Right lung (tissue), 5 donors: Measurements from ENCODE around the gene MCTP2. TPM values are rescaled to one million over a fixed set of nuclear protein-coding genes. Genes with fewer than 3 reads are reported as not detected.
"Not testable (repeated sequence)": the region's sequence is repeated elsewhere in the genome, so short reads cannot be mapped to it uniquely, and the experiment has no call there.

Source experiments
- DNase-seq, 2 donors: peaks; one replicate each; pipeline ENCODE4 v3.0.0-alpha.2; 2013
- polyA plus RNA-seq, 5 donors: library from polyadenylated mRNA; unstranded; fragments of 120-200 nt; gene quantifications; one replicate each; pipeline versions ENCODE4 v1.2.1 to v1.2.3, GENCODE V29; 2013; ENCODE audit warnings: inconsistent platforms in 1 of 5, low replicate concordance in 1 of 5; ENCODE audit not compliant: insufficient read length in 5 of 5, insufficient read depth in 1 of 5

Gene MCTP2
- polyA plus RNA-seq, 5 donors: 27.9 to 43.8 (median 36.2) TPM

GRCh38 chr15:94234300-94234699, 2.9 kb downstream of the MCTP2 start:
- DNase-seq: no peak

GRCh38 chr15:94235041-94235440, 3.7 kb downstream of the MCTP2 start:
- DNase-seq: no peak

GRCh38 chr15:94235646-94236045, 4.3 kb downstream of the MCTP2 start:
- no peak for DNase-seq

DNA sequence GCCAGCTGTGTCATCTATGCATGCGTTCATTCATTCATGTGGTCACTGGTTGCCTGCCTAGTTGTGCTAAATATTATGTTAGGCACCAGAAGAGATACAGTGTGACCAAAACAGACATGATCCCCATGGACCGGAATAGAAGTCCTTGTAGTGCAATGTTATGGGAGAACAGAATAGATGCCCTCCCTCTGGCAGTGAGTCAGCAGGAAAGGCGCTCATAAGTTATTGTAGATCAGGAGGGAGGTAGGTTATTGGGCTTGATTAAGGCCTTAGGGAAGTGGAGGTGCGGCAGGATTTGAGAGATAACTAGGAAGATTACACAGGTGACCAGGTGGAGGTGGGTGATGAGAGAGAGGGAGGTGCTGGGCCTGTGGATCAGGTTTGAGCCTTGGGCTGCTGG, 5.2 kb downstream of the MCTP2 start:
- no peak for DNase-seq

GRCh38 chr15:94237903-94238302, 6.5 kb downstream of the MCTP2 start:
- no peak for DNase-seq

DNA sequence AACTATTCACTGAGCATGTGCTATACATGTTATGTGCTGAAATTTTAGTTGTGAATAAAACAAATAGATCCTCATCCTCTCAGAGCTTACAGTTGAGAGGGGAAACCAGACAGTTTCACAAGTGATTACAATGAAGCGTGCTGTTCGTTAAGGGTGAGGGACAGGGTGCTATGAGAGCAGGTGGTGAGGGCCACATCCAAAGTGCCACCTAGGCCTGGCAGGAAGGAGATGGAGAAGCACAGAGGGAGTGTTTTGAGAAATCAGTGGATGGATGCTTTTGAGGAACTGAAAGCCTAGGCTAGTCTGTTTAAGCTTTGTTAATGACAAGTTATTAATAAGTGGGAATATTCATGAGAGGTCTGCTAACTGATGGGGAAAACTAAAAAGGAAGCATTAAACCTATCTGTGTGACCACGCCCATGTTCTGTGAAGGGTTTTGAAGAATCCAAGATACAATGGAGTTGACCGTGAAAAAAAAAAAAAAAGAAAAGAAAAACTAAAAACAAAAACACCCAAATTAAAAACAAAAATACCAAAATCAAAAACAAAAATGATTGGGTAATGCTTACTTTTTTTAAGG, 7.3 kb downstream of the MCTP2 start:
- DNase-seq: no peak

- DNase-seq: no peak
These were observed 8.1 kb downstream of the MCTP2 start for GRCh38 chr15:94239474-94239873.

GRCh38 chr15:94240480-94240879, 9.1 kb downstream of the MCTP2 start:
- no peak for DNase-seq

GRCh38 chr15:94242257-94242656, 10.9 kb downstream of the MCTP2 start:
- DNase-seq: no peak

DNA sequence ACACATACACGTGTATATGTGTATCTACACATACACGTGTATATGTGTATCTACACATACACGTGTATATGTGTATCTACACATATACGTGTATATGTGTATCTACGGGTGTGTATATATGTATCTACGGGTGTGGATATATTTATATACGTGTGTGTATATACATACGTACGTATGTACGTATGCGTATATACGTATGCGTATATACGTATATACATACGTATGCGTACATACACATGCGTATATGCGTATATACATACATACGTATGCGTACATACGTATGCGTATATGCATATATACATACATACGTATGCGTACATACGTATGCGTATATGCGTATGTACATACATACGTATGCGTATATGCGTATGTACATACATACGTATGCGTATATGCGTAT, 11.6 kb downstream of the MCTP2 start:
- not testable (repeated sequence) for DNase-seq

DNA sequence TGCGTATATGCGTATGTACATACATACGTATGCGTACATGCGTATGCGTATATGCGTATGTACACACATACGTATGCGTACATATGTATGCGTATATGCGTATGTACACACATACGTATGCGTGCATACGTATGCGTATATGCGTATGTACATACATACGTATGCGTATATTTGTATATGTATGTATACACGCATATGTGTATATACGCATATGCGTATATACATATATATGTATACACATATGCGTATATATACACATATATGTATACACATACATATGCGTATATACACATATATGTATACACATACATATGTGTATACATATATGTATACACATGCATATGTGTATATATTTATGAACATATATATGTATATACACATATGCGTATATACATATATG, 12.1 kb downstream of the MCTP2 start:
- DNase-seq: no peak

DNA sequence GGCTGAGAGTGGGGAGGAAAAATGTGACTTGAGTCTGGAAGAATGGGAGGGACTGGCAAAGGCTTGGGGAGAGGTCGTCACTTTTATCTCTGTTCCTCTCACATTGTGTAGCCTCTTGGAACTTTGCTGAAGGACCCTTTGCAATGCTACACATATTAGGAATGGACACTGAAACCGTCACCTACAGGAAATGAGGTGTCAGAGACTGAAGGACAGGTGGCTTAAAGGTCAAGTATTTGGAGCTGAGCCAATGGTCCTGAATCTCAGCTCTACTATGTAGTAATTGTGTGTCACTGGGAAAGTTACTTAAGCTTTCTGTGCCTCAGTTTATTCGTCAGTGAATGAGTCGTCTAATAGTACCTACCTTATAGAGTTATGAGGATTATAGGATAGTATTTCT, 14.7 kb downstream of the MCTP2 start:
- no peak for DNase-seq

DNA sequence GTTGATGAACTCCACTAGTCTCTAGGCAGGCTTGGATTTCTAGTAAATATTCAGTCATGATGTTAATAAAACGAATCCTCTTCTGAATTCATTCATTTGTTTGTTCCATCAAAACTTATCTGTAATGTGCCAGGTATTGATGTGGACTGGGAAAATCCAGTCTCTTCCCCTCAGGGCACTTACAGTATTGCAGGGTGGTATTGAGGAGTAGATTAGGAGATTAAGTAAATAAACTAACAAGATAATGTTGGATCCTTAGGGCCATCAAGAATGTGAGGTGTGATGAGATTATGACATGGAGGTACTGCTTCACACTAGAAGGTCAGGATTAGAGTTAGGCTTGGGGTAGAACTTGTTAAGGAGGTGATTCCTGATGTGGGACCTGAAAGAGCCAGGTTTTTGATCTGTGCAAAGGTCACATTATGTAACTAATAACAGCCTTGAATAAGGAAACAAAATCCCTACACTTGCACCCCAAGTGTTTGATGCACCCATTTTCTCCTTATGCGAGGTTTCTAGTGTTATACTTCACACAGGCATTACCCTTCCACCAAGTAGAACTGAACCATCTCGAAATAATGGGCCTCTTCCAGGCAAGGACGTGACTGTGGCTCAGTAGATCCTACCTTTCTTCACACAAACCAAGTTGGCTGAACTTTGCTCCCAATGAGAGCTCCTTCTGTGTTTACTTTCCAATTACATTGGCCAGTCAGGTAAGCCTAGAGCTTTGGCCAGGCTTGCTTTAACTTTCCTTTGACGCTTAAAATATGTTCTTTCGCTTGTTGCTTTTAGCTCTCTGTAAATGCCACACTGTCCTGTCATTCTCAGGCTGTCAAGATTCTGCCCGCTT, 16.7 kb downstream of the MCTP2 start:
- DNase-seq: no peak

DNA sequence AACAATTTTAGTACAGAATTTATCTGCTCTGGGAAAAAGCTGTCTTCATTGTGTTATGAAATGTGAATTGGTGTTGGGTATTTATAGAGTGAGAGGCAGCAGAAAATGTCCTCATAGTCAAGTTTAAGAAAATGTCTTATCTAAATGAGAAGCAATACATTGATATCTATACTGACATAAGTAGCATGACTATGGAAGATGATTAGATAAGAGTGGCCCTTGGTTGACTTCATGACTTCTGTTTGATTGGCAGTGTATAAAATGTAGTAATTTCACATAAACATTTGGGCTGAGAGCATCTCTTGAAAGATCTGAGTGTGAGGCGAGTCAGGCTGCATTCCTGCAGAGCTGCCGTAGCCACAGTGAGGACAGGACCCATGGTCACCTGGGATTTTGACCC, 19.4 kb downstream of the MCTP2 start:
- no peak for DNase-seq

GRCh38 chr15:94252223-94252766, 20.9 kb downstream of the MCTP2 start:
- DNase-seq: no peak

DNA sequence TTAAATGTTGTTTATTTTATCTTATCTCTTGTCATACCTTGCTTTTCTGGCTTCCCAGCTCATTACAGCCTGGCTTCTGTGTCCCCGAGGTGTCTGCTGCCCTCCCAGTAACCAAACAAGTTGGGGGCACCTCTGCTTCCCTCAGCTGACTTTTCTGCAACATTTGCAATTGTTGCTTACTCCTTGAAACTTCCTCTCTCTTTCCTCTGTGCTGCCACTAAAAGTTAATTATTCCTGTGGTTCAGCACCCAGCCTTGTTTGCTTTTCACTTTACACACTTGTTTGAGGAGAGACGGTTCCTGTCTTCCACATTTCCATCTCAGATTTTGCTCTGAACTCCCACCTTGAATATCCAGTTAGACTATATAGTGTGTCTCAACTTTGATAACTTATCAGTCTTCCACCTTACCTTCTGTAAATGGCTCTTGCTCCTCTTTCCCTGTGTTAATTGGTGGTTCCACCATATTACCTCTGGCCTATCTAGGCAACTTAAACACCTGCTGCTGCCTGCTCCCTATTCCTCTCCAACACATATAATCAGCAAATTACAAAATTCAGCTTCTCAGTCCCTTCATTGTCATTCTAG, 21.6 kb downstream of the MCTP2 start:
- no peak for DNase-seq

DNA sequence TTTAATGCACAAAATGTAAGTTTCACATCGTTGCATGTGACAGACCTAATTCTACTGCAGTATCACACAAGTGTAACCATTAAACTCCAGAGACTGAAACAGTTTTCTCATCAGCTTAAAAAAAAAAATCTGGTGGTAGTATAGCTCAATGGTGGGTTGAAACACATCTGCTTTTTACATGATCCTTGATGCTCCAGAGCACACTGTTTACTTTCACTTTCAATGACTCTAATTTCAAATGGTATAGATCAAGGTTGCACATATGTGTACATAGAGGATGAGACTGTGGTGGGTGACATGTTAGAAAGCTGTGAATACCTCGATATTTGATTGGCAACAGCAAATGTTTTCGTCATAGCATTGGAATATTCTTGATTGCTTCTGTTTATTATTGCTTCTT, 22.4 kb downstream of the MCTP2 start:
- DNase-seq: no peak

GRCh38 chr15:94255540-94255939, 24.2 kb downstream of the MCTP2 start:
- no peak for DNase-seq

DNA sequence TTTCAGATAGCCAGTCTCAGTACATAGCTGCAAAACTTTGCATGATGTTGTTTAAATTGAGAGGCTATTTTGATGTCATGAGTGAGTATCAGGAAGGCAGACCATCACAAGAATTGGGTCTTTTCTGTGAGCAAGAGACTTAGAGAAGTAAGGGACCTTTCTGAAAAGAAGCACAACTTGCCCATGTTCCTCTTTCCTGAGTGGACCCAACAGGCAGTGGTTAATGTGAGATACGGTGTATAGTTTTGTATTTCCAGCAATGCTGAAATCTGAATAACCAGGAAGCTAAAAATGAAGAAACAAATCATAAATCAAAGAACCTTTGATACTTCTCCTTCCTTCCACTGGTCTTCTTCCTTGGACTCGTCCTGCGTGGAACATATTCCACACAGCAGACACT, 25.1 kb downstream of the MCTP2 start:
- DNase-seq: no peak

DNA sequence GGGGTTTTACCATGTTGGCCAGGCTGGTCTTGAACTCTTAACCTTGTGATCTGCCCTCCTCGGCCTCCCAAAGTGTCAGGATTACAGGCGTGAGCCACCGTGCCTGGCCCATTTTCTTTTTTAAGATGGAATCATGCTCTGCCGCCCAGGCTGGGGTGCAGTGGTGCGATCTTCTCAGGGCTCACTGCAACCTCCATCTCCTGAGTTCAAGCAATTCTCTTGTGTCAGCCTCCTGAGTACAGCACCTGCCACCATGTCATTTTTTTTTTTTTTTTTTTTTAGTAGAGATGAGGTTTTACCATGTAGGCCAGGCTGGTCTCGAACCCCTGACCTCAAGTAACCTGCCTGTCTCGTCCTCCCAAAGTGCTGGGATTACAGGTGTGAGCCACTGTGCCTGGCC, 26.4 kb downstream of the MCTP2 start:
- DNase-seq: not testable (repeated sequence)

DNA sequence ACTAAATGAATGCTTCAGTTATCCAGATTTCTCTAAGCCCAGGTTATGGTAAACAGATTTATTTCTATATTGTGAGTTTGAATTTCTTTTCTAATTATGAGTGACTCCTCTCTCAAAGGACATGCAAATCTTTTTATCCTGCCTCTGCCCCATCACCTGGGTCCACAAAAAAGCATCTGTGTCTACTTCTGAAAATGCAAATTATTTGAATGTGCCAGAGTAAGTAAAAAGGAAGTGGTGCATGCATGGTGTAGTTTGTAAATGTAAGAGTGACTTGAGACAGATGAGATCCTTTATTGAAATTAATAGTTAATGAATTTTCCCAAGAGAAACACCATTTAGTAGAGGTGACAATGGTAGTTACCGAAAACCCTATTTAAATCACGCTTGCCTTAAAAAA, 26.9 kb downstream of the MCTP2 start:
- DNase-seq: no peak

GRCh38 chr15:94259121-94259751, 27.9 kb downstream of the MCTP2 start:
- DNase-seq: peak in 1 of 2 donors; percentile 26
